Activated CD4-positive, alpha-beta T cell treated with anti-CD3 and anti-CD28 coated beads, Interleukin-2, amount 50 U/mL, for 48 hours (primary cell): ENCODE results near the gene CIAO2A.

Experiments
- DNase-seq, 2 experiments: peaks; one replicate each; pipeline ENCODE4 v3.0.0-alpha.2; 2020

Gene CIAO2A

DNA sequence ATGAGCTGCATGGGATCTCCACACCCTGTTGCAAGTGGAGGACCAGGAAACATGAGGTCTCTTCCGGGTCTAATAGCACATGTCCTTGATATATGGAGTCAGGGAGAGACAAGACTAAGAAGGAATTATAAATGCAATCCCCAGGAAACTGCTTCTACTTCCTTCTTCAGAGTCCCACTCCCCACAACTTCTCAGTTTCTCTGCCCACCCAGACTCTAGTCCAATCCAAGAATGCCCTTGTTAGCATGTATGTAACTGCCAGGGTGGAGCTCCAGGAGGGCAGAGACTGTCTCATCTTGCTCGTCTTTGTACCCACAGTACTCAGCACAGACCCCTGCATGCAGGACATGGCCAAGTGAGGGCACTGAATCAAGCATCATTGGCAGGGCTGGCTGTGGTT, 55.7 kb downstream of the CIAO2A start:
- no peak for DNase-seq

DNA sequence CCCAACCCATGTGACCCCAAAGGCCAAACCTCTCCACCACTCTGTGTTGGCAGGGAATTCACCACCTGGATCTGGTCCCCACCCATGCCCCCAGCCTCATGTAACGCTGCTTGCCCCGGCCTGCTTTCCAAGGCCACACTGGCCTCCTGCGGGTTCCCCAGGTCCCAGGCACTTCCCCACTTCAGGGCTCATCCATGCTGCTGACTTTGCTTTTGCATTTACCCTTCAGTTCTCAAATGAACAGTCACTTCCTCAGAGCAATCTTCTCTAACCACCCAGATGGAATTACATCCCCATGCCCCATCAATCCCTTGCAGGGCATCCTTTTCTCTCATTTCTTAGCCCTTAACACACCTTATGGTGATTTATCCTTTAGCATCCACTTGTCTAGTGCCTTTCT, 56.5 kb downstream of the CIAO2A start:
- no peak for DNase-seq

DNA sequence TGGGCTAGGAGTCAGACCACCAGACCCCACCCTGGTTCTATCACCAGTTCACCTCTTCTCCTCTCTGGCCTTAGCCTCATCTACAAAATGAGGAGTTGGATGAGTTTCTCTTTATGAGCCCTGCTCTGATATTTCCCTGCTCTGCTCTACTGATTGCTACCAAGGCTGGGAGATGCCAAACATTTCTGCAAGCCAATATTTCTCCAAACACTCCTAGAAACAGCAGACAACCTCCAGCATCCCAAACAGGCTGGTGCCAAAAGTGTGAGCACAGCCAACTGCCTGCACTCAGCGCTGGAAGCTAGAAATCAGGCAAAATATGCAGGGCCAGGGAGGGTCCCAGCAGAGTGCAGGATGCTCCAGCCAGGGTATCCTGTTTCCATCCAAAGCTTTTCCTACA, 58.1 kb downstream of the CIAO2A start:
- DNase-seq = no peak

DNA sequence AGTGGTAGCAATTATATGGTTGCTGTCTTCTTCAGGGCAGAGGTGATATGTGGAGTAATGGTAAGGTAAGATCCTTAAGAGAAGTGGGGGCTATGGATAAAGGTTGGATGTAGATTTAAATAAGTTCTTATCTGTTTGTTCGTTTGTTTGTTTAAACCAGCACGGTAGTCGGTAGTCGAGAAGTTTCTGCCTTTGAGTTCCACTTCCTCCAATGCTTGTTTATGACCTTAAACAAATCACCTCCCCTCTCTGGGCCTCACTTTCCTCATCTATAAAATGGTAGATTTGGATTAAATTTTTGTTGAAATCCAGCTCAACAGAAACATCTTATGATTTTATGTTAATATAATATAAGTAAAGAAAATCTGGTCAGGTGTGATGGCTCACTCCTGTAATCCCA, 59.1 kb downstream of the CIAO2A start:
- no peak for DNase-seq

DNA sequence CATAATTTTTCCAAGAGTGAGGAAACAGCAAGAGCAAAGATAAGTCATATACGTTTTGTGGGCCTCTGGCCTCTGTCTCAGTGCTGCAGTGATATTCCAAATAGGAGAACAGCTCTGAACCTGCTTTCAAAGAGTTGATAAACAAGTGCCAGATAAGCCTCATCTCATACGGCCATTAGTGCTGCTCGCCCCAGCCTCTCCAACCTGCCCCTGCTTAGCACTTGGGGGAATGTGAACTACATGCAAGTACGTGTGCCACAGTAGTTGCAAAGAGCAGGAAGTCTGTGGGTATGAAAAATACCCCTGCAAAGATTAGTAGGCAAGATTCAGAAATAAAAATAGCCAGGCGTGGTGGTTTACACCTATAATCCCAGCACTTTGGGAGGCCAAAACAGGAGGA, 61.3 kb downstream of the CIAO2A start:
- no peak for DNase-seq

DNA sequence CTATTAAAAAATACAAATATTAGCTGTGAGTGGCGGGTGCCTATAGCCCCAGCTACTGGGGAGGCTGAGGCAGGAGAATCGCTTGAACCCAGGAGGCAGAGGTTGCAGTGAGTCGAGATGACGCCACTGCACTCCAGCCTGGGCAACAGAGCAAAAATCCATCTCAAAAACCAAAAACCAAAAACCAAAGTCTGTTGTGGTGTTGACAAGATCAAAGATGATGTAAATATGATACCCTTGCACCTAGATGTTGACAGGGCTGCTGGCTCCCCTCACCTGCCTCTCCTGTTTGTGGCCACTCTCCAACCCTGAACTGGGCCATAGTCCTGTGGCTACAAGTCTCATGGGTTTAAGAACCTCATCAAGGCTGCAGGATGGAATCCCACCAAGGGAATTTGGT, 63.5 kb downstream of the CIAO2A start:
- no peak for DNase-seq

DNA sequence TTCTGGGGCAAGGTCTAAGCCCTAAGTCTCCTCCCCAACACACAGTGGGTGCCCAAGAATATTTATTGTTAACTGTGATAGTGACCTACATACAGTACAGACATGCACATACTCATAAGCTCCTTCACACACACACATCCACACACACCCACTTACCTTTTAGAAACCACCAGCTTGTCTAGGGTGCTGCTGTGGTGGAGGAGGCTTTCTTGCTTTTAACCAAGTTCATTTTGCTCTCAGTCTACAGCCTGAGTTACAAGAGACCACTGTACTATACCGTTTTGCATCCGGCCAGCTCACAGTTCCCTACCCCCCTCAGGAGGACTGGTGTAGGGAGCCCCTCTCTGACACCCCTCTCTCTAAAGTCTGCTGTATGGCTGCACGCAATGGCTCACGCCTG, 64.0 kb downstream of the CIAO2A start:
- DNase-seq = no peak

DNA sequence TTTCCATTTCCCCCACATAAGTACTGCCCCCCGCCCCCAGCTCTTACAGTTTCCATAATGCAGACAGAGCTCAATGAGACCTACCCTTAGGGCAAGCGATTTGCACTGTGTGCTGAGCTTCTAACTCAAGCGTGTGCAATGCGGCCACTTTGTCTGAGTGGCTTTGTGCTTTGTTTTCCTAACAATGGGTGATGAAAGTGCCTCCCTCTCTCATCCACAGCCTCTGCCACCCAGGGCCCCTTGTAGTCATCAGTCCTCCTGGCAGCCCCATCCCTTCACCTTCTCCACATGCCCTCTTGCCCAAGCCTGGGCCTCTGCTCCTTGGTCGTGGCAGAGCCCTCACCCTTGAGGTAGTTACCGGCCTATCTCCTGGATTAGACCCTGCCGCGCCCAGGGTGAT, 64.5 kb downstream of the CIAO2A start:
- DNase-seq = no peak

DNA sequence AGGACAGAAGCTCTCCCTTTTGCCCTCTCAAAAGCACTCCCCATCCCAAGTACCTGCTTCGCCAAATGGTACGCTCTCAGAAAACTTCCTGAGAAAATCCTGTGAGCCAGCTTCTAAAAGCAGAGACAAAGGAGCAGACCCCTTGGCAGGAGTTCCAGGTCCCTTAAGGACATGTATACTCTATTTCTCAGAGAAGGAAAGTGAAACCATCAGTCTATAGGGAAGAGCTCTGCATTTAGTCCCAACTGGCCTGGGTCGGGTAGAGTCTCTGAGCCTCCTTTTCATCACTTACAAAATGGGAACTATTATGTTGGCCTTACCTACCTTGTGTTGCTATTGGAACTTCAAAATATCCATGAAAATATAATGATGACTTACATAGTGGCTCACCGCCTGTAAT, 67.0 kb downstream of the CIAO2A start:
- no peak for DNase-seq

DNA sequence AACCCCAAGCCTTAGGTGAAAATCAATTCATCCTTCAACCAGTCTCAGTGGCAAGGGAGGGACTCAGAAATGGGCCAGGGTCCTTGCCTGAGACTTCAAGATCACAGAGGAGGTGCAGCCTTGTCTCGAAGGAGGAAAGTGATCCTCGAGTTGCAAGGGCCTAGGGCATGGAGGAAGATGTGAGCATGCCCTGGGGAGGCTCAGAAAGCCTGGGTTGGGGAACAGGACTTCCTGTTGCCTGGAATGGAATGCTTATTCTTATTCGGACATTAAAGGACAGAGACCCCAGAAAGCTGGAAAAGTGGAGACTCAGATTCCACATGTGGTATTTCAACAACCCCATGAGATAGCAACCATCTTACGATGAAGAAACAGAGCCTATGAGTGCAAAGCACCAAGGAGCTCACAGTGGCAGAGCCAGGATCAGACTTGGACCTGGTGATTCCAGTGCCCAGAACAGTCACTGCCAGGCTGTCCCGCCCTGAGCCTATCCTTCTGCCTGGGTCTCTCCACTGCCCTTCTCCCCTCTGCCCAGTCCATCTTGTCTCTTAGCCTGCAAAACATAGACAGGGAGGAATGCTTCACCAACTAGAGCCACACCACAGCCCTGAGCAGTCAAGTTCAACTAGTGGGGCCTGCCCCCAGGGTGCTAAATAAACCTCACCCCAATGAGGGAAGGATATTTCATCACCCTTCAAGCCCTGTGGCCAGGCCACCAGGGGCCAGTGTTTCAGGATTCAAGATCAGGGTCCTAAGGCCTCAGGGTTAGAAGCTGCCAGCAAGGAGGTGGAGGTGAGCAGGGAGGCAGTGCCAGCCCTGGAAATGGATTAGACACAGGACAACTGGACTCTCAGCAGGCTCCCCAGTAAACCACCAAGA, 69.2 kb downstream of the CIAO2A start:
- no peak for DNase-seq

DNA sequence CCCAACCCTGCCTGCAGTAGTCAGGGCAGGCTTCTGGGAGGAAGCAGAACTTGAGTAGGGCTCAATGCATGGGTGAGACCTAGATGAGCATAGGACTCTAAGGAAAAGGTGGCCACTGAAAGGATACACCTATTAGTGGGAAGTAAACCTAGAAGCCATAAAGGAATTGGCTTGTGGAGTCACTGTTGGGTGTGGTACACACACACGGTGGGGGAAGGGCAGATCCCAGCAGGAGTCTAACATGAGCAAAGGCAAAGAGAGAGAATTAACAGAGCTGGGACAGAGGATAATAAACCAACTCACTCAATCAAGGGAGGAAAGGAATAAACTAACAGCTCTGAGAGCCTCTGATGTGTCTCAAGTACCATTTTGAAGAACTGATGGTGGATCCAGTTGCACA, 70.4 kb downstream of the CIAO2A start:
- DNase-seq = no peak

DNA sequence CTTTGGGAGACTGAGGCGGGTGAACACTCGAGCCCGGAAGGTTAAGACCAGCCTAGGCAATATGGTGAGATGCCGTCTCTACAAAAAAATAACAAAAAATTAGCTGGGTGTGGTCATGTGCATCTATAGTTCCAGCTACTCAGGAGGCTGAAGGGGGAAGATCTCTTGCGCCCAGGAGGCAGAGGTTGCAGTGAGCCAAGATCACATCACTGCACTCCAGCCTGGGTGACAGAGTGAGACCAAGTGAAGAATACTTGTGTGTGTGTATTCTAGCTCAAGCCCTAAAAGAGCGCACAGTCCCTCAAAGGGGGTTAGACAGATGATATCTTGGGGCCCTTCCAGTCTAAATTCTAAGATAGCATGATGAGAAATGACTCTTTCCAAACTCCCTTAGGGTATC, 71.1 kb downstream of the CIAO2A start:
- no peak for DNase-seq
